ENCODE results near the gene CDC7.

DNA sequence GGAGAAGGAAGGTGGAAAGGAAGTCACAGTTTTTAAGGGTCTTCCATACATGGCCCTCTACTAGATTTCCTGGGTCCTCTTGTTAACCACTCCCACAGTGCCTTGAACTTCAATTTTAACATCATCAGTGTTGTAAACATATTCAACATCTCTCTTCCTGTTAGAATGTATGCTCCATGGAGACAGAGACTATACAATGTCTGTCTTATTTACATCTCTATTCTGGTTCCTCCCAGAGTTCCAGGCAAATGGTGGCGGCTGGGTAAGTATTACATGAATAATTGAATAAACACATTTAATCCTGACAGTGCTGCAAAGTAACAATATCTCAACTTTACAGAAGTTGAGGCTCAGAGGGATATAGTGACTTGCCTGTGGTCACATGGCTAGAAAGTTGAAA lies 40.3 kb downstream of the CDC7 start:
- TF ChIP-seq, protein P1, sequence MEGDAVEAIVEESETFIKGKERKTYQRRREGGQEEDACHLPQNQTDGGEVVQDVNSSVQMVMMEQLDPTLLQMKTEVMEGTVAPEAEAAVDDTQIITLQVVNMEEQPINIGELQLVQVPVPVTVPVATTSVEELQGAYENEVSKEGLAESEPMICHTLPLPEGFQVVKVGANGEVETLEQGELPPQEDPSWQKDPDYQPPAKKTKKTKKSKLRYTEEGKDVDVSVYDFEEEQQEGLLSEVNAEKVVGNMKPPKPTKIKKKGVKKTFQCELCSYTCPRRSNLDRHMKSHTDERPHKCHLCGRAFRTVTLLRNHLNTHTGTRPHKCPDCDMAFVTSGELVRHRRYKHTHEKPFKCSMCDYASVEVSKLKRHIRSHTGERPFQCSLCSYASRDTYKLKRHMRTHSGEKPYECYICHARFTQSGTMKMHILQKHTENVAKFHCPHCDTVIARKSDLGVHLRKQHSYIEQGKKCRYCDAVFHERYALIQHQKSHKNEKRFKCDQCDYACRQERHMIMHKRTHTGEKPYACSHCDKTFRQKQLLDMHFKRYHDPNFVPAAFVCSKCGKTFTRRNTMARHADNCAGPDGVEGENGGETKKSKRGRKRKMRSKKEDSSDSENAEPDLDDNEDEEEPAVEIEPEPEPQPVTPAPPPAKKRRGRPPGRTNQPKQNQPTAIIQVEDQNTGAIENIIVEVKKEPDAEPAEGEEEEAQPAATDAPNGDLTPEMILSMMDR (IDR thresholded peaks at IDR 0.05; ENCODE audit: insufficient read depth, low read length, poor library complexity, severe bottlenecking), result no peak
- no peak for TF ChIP-seq EZH2phosphoT487 (conservative IDR thresholded peaks at IDR 0.05; ENCODE audit: low read length)

Measured in SU-DHL-6 (cell line).